ENCODE measurements around the gene CTSD.

CTSD gene

DNA sequence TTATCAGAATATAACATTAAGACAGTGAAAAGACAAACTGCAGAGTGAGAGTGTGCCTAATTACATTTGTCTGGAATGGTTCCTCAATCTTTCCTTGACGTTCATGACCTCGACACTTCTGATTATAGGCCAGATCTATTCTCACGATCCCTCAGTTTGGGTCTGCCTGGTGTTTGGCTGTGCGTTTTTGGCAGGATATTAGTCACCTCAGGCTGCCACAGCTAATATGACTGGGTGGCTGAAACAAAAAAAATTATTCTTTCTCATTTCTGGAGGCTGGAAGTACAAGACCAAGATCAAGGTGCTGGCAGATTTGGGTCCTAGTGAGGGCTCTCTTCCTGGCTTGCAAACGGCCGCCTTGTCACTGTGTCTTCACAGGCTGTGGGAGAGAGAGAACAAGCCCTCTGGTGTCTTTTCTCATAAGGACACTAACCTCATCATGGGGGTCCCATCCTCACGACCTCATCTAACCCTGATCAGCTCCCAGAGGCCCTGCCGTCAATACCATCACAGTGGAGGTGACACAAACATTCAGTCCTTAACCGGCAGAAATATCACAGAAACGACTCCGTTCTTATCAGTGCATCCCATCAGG is 36.5 kb downstream of the CTSD start:
- no peak for DNase-seq

DNA sequence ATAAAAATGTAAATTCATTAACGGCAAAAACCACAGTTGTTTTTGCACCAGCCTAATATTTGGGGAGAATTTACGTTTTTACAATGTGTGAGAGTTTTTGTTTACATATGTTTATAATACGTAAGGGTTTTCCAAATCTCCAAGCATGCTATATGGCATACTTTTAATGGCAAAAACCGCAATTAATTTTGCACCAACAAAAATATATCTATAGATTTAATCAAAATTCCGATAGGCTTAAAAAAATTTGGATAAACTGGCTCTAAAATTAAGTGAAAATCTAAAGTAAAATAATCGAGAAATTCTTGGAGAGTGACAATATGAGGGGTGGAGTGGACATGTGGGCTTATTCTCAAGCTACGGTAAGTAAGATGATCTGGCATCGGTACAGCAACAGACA is 43.9 kb downstream of the CTSD start:
- DNase-seq, result no peak

GRCh38 chr11:1718326-1718725 is 45.4 kb downstream of the CTSD start:
- DNase-seq, result no peak

DNA sequence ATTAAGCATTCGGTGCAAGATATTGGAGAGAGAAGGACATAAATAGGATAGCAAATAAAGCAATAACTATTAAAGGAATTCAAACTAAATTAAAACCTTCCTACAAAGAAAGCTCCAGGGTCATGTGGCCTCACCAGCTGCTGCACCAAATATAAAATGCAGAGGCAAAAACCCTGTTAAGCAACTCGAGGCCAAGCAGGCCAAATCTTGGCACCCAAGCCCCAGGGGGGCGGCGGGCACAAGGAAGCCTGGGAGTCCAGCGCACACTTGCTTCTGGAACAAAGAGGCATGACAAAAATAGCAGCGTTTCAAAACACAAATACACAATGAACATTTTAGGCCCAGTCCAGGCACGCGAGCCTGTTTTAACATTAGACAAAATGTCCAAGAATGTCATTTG is 46.0 kb downstream of the CTSD start:
- no peak for DNase-seq

GRCh38 chr11:1714908-1715885 is 48.5 kb downstream of the CTSD start:
- no peak for DNase-seq

DNA sequence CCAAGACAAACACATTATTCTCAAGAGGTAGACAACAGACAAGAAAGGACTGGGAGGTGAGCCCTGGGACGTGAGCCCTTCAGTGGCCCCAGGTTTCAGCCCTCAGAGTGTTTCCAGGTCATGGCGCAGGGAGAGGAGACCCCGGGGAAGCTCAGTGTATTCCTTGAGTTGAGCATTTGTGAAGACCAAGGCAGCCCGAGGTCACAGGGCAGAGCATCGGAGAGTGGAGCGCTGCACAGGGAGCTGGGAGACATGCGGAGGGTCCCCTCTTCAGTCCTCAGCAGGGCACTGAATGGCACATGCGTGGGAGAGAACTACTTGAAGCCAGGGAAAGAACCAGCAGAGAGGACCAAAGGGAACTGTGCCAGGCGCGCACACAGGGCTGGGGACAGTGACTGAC is 55.0 kb downstream of the CTSD start:
- DNase-seq, result no peak

GRCh38 chr11:1707751-1708150 is 56.0 kb downstream of the CTSD start:
- DNase-seq, result no peak

DNA sequence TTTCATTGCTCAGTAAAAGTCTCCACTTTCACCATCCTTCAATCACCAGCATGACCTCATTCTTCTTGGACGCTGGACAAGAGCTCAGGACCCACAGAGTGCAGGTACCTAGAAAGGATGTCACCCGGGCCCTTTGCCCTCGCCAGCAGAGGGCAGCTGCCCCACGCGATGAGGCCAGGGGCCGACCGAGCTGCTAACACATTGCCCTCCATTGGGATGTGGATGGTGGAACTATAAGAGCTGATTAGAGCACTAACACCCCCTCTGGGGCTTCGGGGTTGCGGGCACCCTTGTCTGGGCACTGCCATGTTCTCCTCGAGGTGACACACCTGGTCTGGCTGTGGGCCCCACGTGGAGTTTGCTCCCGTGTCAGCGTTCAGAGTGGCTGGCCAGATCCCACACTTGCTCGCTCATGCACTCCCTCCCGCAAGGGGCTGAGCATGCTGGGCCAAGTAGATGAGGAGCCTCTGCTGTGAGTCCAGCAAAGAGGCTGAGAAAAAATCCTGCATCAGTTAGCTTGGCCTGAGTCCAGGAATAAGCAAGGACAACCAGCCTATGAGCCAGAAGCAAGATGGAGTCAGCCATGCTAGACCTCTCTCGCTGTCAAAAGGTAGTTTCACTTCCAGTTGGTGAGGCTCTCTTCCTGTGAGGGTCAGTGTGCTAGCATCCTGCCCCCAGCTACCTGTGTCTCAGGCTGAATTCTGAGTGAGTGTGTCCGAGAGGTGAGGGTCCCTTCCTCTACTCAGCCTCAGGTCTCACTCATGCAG is 56.9 kb downstream of the CTSD start:
- no peak for DNase-seq

- no peak for DNase-seq
Measured at GRCh38 chr11:1705126-1706052, 58.3 kb downstream of the CTSD start.

DNA sequence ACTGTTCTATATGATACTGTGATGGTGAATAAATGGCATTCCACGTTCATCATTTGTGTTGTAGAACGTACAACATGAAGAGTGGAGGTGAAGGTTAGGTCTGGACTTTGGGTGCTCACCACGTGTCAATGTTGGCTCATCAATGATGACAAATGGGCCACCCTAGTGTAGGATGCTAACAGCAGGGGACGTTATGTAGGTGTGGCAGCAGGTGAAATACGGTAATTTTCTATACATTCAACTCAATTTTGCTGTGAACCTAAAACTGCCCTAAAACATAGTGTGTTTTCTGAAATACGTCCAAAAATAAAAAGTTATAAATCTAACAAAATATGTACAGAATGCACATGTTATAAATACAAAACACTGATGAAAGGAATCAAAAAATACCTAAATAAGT is 60.6 kb downstream of the CTSD start:
- DNase-seq, result no peak

All from NCI-H526 (cell line).